Testis (tissue), 3 donors: ENCODE results near the gene DCAF10. TPM values are rescaled to one million over a fixed set of nuclear protein-coding genes. Genes with fewer than 3 reads are reported as not detected.
"Not testable (repeated sequence)": the region's sequence is repeated elsewhere in the genome, so short reads cannot be mapped to it uniquely, and the experiment has no call there.

Experiments used
- DNase-seq: peaks from one replicate; pipeline ENCODE4 v3.0.0-alpha.2; 2019
- H3K27ac ChIP-seq, 2 donors: fragments of 200-600 bp; sonication (generic); one replicate each; pipeline ENCODE4 v1.5.1; 2019
- H3K27me3 ChIP-seq: fragments of 200-600 bp; sonication (generic); one replicate; pipeline ENCODE4 v1.5.1; 2019
- H3K36me3 ChIP-seq: fragments of 200-600 bp; sonication (generic); one replicate; pipeline ENCODE4 v1.5.1; 2017; ENCODE audit warnings: low read depth; ENCODE audit errors: missing control alignments
- H3K4me1 ChIP-seq: fragments of 200-600 bp; sonication (generic); one replicate; pipeline ENCODE4 v1.5.1; 2019
- H3K4me3 ChIP-seq, 2 donors: fragments of 200-600 bp; sonication (generic); one replicate each; pipeline ENCODE4 v1.5.1; 2017 to 2019
- H3K9me3 ChIP-seq: fragments of 200-600 bp; sonication (generic); one replicate; pipeline ENCODE4 v1.5.1; 2017
- CTCF ChIP-seq, 3 experiments: fragments of 450-650 bp in 2 of 3; fragments of 200-600 bp in 1 of 3; sonication (generic) in 1 of 3; IDR thresholded peaks; one replicate each; pipeline ENCODE4 v1.5.1; 2016 to 2019; ENCODE audit warnings: antibody characterized with exemption in 3 of 3, mild to moderate bottlenecking in 2 of 3, moderate library complexity in 1 of 3
- POLR2A ChIP-seq: fragments of 450-650 bp; IDR thresholded peaks from one replicate; pipeline ENCODE4 v1.6.1; 2017; ENCODE audit warnings: antibody characterized with exemption, mild to moderate bottlenecking, moderate library complexity
- WGBS, 2 donors: methylation state at CpG; one replicate each; pipeline ENCODE4 v1.1.5; 2018; 5-methylcytosine and 5-hydroxymethylcytosine counted together
- intact Hi-C: fragments of 100-400 bp; cut with DNase I; formaldehyde crosslinking; loops from one replicate; pipeline ENCODE4 v1.15.1; 2023; ENCODE audit warnings: low total_unique reads
- polyA plus RNA-seq: library from polyadenylated mRNA; stranded (reverse); fragments of 350-450 nt; fragmentation: Illumina TruSeq; extraction: RNeasy Lipid Tissue Mini Kit (QIAGEN cat#74804); gene quantifications from one replicate; pipeline ENCODE4 v1.2.3, GENCODE V29; 2014; ENCODE audit warnings: low read depth, low replicate concordance; ENCODE audit not compliant: insufficient read depth
- total RNA-seq, 2 donors: library from RNA; depleted of rRNA; stranded (reverse); fragments of >200 nt; gene quantifications; one replicate each; pipeline ENCODE4 v1.2.3, GENCODE V29; 2016

DCAF10 gene
- total and polyA plus RNA-seq, 3 donors from 2014 or later, result 77.3 to 104 (median 77.9) TPM

DNA sequence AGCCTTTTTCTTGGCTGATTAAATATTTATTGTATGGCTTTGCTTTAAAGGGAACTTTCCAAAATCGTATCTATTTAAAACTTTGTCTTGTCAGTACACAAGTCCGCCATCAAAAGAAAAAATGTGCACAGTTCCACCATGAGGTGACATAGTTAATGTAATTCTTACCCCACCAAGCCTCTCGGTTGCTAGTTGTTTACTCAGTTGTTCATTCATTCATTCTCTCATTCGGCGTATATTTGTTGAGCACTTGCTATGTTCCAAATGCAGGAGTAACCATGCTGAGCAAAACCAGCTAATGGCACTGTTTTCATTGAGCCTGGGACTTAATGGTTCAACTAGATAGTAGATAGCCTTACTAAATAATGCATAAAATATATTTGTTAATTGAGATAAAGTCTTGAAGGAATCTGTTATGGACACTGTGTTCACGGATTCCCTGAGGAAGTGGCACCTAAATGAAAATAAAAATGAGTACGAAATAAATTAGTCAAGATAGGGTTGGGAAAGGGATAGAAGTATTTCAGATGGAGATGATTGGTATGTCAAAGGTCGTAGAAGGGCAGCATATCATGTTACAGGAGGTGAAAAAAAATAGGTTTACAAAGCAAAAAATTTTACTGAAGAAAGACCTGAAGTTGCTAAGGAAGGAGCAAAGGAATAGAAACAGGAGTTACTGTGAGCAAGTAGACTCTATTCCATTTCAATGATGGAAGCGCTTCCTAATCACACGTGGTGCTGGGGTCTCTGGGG lies 1.5 kb downstream of the DCAF10 start:
- TF ChIP-seq POLR2A, result no peak
- TF ChIP-seq CTCF (IDR thresholded peaks at IDR 0.05), result no peak
- peaks cover 19% of the 10 kb centered on the region for H3K4me1 ChIP-seq

DNA sequence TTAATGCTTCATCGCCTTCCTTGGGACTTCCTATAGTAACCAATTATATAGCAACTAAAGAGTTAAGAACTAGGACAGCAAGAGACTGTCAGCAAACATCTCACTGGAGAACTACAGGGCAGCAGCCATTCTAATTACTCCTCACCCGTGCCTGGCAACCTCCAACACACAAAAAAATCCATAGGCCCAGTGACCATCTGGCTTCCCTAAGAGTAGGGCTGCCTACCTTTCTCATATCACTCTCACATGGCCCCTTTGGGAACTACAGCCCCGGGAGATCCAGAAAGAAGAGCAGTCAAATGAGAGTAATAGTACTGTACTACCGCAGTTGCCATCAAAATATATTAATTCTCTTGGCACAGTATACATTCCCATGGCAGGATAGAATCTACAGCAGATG lies 5.7 kb downstream of the DCAF10 start:
- H3K4me1 ChIP-seq, result peaks cover 14% of the 10 kb centered on the region
- intact Hi-C loops, result no loop called here
- no peak for DNase-seq
- H3K9me3 ChIP-seq, result no peaks in the 10 kb centered on the region
- TF ChIP-seq CTCF (IDR thresholded peaks at IDR 0.05) (no peak), POLR2A (no peak)
- WGBS, 2 donors, result 75% methylated on average over 4 of the region's 4 CpGs
- H3K27ac ChIP-seq, result no peak overlapping the region
- no peaks in the 10 kb centered on the region for H3K27me3 ChIP-seq
- H3K4me3 ChIP-seq, result no peak overlapping the region
- H3K36me3 ChIP-seq, result no peaks in the 10 kb centered on the region

More for the DNA sequence above, 1.5 kb downstream of the DCAF10 start:
- WGBS, 2 donors, result 24 to 36% methylated on average over 10 of the region's 10 CpGs
- Histone ChIP-seq H3K4me3 (peak overlapping the region; percentile 91 to 93), H3K27ac (no peak overlapping the region), H3K9me3 (no peaks in the 10 kb centered on the region), H3K27me3 (no peaks in the 10 kb centered on the region), H3K36me3 (no peaks in the 10 kb centered on the region)
- intact Hi-C loops, result no loop called here
- DNase-seq, result no peak

DNA sequence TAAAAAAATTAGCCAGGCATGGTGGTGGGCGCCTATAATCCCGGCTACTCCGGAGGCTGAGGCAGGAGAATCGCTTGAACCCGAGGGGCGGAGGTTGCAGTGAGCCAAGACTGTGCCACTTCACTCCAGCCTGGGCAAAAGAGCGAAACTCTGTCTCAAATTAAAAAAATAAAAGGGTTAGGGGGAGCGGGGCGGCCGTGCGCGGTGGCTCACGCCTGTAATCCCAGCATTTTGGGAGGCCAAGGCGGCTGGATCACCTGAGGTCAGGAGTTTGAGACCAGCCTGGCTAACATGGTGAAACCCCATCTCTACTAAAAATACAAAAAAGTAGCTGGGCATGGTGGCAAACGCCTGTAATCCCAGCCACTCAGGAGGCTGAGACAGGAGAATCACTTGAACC lies 9.1 kb downstream of the DCAF10 start:
- H3K27ac ChIP-seq, DNase-seq, H3K9me3 ChIP-seq, H3K36me3 ChIP-seq, H3K4me1 ChIP-seq, H3K4me3 ChIP-seq, intact Hi-C loops, H3K27me3 ChIP-seq: not testable (repeated sequence)
- 95 to 96% methylated on average over 15 of the region's 15 CpGs for WGBS, 2 donors

DNA sequence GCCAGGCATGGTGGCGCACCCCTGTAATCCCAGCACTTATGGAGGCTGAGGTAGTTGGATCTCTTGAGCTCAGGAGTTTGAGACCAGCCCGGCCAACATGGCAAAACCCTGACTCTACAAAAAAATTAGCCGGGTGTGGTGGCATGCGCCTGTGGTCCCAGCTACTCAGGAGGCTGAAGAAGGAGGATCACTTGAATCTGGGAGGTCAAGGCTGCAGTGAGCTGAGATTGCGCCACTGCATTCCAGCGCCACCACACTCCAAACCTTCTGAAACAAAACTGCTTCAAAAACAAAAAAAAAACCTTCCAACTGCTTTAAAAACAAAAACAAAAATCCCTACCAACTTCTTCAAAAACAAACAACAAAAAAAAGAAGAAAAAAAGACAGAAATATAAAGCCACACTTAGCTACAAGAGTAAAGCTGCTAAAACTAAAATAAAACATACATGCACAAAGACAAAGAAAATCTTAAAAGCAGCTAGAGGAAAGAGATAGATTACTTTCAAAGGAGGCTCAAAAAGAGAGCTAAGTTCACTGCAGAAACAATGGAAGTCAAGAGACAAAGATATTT lies 11.4 kb downstream of the DCAF10 start:
- DNase-seq, result no peak
- Histone ChIP-seq H3K27ac (no peak overlapping the region), H3K4me1 (no peaks in the 10 kb centered on the region), H3K36me3 (no peaks in the 10 kb centered on the region), H3K27me3 (no peaks in the 10 kb centered on the region), H3K4me3 (no peak overlapping the region), H3K9me3 (no peaks in the 10 kb centered on the region)
- TF ChIP-seq POLR2A (no peak), CTCF (IDR thresholded peaks at IDR 0.05) (no peak)
- WGBS, 2 donors, result 91 to 96% methylated on average over 6 of the region's 6 CpGs
- intact Hi-C loops, result no loop called here

DNA sequence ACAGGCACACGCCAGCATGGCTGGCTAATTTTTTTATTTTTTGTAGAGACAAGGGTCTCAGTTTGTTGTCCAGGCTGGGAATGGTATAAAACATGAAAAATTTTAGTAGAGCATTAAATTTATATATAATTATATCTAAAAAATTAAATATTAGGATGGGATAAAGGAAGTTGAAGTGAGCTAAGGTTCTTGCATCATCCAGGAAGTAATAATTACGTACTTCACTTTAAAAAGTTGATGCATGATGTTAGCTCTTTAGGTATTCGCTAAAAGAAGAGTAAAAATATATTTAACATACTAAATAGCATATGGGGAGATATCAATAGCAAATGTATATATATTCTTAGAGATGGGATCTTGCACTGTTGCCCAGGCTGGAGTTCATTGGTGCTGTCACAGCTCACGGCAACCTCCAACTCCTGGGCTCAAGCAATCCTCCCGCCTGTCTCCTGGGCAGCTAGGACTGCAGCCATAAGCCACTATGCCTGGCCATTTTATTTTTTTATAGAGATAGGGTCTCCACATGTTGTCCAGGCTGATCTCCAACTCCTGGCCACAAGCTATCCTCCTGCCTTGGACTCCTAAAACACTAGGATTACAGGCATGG lies 12.3 kb downstream of the DCAF10 start:
- Histone ChIP-seq H3K9me3 (no peaks in the 10 kb centered on the region), H3K4me3 (no peak overlapping the region), H3K36me3 (no peaks in the 10 kb centered on the region), H3K4me1 (no peaks in the 10 kb centered on the region), H3K27ac (no peak overlapping the region), H3K27me3 (no peaks in the 10 kb centered on the region)
- no peak for TF ChIP-seq POLR2A
- TF ChIP-seq CTCF (IDR thresholded peaks at IDR 0.05), result no peak
- 94% methylated on average over 5 of the region's 5 CpGs for WGBS, 2 donors
- intact Hi-C loops, result no loop called here
- no peak for DNase-seq
